Transverse colon (tissue), 4 donors: Measurements from ENCODE around the gene CTH. TPM values are rescaled to one million over a fixed set of nuclear protein-coding genes. Genes with fewer than 3 reads are reported as not detected.

Experiments used
- DNase-seq: peaks from one replicate; pipeline ENCODE4 v3.0.0-alpha.2; 2019
- H3K27ac ChIP-seq, 4 donors: fragments of 200-600 bp; sonication (generic); 2 replicates each; pipeline ENCODE4 v1.5.1; 2016 to 2018; ENCODE audit warnings: inconsistent platforms in 4 of 4
- H3K27me3 ChIP-seq: fragments of 200-600 bp; sonication (generic); 2 replicates; pipeline ENCODE4 v1.5.1; 2017; ENCODE audit warnings: inconsistent platforms
- H3K36me3 ChIP-seq, 4 donors: fragments of 200-600 bp; sonication (generic); 2 replicates each; pipeline ENCODE4 v1.5.1; 2017 to 2019; ENCODE audit warnings: inconsistent platforms in 4 of 4
- H3K4me1 ChIP-seq, 4 donors: fragments of 200-600 bp; sonication (generic); 2 replicates each; pipeline ENCODE4 v1.5.1; 2017 to 2020; ENCODE audit warnings: inconsistent platforms in 4 of 4
- H3K4me3 ChIP-seq, 4 donors: fragments of 200-600 bp; sonication (generic); 1 replicate in 1 of 4; 2 replicates in 3 of 4; pipeline versions ENCODE4 v1.5.1 to v1.6.1; 2017 to 2019; ENCODE audit warnings: inconsistent platforms in 4 of 4
- H3K9me3 ChIP-seq, 2 donors: fragments of 200-600 bp; sonication (generic); 2 replicates each; pipeline ENCODE4 v1.5.1; 2017 to 2019; ENCODE audit warnings: inconsistent platforms in 2 of 2
- CTCF ChIP-seq, 5 experiments: fragments of 200-600 bp in 3 of 5; fragments of 450-650 bp in 2 of 5; sonication (generic) in 3 of 5; IDR thresholded peaks; 1 replicate in 2 of 5; 2 replicates in 3 of 5; pipeline ENCODE4 v1.5.1; 2016 to 2017; ENCODE audit warnings: antibody characterized with exemption in 5 of 5, inconsistent platforms in 3 of 5, mild to moderate bottlenecking in 2 of 5, moderate library complexity in 1 of 5
- EP300 ChIP-seq: sonication (generic); formaldehyde crosslinking; IDR thresholded peaks from one replicate; pipeline ENCODE4 v1.6.1; 2017; ENCODE audit warnings: antibody characterized with exemption, low read depth
- POLR2A ChIP-seq: fragments of 450-650 bp; IDR thresholded peaks from one replicate; pipeline ENCODE4 v1.6.1; 2016; ENCODE audit warnings: antibody characterized with exemption, mild to moderate bottlenecking, moderate library complexity
- POLR2AphosphoS5 ChIP-seq, 3 donors: sonication (generic); formaldehyde crosslinking; IDR thresholded peaks; one replicate each; pipeline ENCODE4 v1.6.1; 2016; ENCODE audit warnings: antibody characterized with exemption in 3 of 3
- WGBS, 2 donors: methylation state at CpG; one replicate each; pipeline ENCODE4 v1.1.5; 2018; ENCODE audit warnings: low coverage in 1 of 2; 5-methylcytosine and 5-hydroxymethylcytosine counted together
- in situ Hi-C, 4 donors: fragments of 200-750 bp; cut with MboI; loops; one replicate each; pipeline versions ENCODE4 v1.15.0 to v1.15.1; 2017; ENCODE audit warnings: low sequenced_read_pairs in 3 of 4, low pct_ligation_motif_present in 1 of 4, low pct_unique_long_range_greater_than_20kb in 1 of 4
- intact Hi-C: fragments of 100-400 bp; cut with DNase I; formaldehyde crosslinking; loops from one replicate; pipeline ENCODE4 v1.15.1; 2023; ENCODE audit warnings: low total_unique reads
- total RNA-seq, 4 donors: library from RNA; depleted of rRNA; stranded (reverse); fragments of >200 nt; gene quantifications; one replicate each; pipeline ENCODE4 v1.1.0, GENCODE V29; 2016

The CTH gene
- total RNA-seq, 4 donors from 2014 or later: 1.9 to 8.6 (median 3.4) TPM; not detected in 1

- Histone ChIP-seq H3K27me3 (no peaks in the 10 kb centered on the region), H3K27ac (no peak overlapping the region), H3K36me3 (no peaks in the 10 kb centered on the region), H3K4me3 (no peak overlapping the region), H3K9me3 (no peaks in the 10 kb centered on the region), H3K4me1 (no peaks in the 10 kb centered on the region)
- TF ChIP-seq EP300 (no peak), CTCF (IDR thresholded peaks at IDR 0.05) (no peak), POLR2AphosphoS5 (IDR thresholded peaks at IDR 0.05) (no peak), POLR2A (no peak)
- in situ Hi-C loops (no loop called here), intact Hi-C loops (no loop called here)
- no peak for DNase-seq
- 38 to 79% methylated on average over 2 of the region's 2 CpGs for WGBS, 2 donors
These were observed 14.5 kb upstream of the CTH start for GRCh38 chr1:70396607-70397006.

- no peak for DNase-seq
- in situ Hi-C loops (no loop called here), intact Hi-C loops (no loop called here)
- Histone ChIP-seq H3K4me3 (no peak overlapping the region), H3K4me1 (no peaks in the 10 kb centered on the region), H3K27ac (no peak overlapping the region), H3K9me3 (no peaks in the 10 kb centered on the region), H3K27me3 (no peaks in the 10 kb centered on the region), H3K36me3 (no peaks in the 10 kb centered on the region)
- no peak for TF ChIP-seq CTCF (IDR thresholded peaks at IDR 0.05)
- no peak for TF ChIP-seq POLR2AphosphoS5 (IDR thresholded peaks at IDR 0.05)
- WGBS, 2 donors: 42 to 49% methylated on average over 3 to 7 of the region's 7 CpGs
These were observed 14.1 kb upstream of the CTH start for GRCh38 chr1:70397013-70397412.

GRCh38 chr1:70400335-70400734 lies 10.7 kb upstream of the CTH start:
- H3K27ac ChIP-seq: no peak overlapping the region
- H3K27me3 ChIP-seq: no peaks in the 10 kb centered on the region
- DNase-seq: no peak
- H3K9me3 ChIP-seq: no peaks in the 10 kb centered on the region
- H3K4me1 ChIP-seq: no peaks in the 10 kb centered on the region
- no peaks in the 10 kb centered on the region for H3K36me3 ChIP-seq
- TF ChIP-seq CTCF (IDR thresholded peaks at IDR 0.05): no peak
- intact Hi-C loops (no loop called here), in situ Hi-C loops (no loop called here)
- WGBS, 2 donors: 82 to 98% methylated on average over 1 of the region's 1 CpG
- no peak overlapping the region for H3K4me3 ChIP-seq

GRCh38 chr1:70401974-70402373 lies 9.1 kb upstream of the CTH start:
- H3K9me3 ChIP-seq: no peaks in the 10 kb centered on the region
- whole genome bisulfite sequencing, 2 donors: 83 to 94% methylated on average over 1 of the region's 1 CpG
- H3K4me1 ChIP-seq: no peaks in the 10 kb centered on the region
- intact Hi-C loops: no loop called here
- TF ChIP-seq POLR2A (no peak), EP300 (no peak), CTCF (IDR thresholded peaks at IDR 0.05) (no peak), POLR2AphosphoS5 (IDR thresholded peaks at IDR 0.05) (no peak)
- H3K36me3 ChIP-seq: no peaks in the 10 kb centered on the region
- no peak overlapping the region for H3K27ac ChIP-seq
- in situ Hi-C loops: no loop called here
- DNase-seq: no peak
- no peak overlapping the region for H3K4me3 ChIP-seq
- H3K27me3 ChIP-seq: no peaks in the 10 kb centered on the region
